Endodermal cell (in vitro differentiated cells): ENCODE measurements around the gene SUGP2. TPM values are rescaled to one million over a fixed set of nuclear protein-coding genes. Genes with fewer than 3 reads are reported as not detected.
A peak's percentile ranks its signal among the peaks of the same experiment; 100 is the strongest.

Experiments used
- DNase-seq: peaks from one replicate; pipeline ENCODE4 v3.0.0-alpha.2; 2017
- H3K27ac ChIP-seq: 2 replicates; pipeline ENCODE4 v1.5.1; 2013; ENCODE audit warnings: mild to moderate bottlenecking, low read depth, low read length, moderate library complexity
- H3K27me3 ChIP-seq: 2 replicates; pipeline ENCODE4 v1.6.1; 2013; ENCODE audit warnings: mild to moderate bottlenecking, low read length, moderate library complexity; ENCODE audit not compliant: insufficient read depth, control insufficient read depth, poor library complexity, severe bottlenecking
- H3K36me3 ChIP-seq: 2 replicates; pipeline ENCODE4 v1.7.0; 2013; ENCODE audit warnings: mild to moderate bottlenecking, low read length, moderate library complexity; ENCODE audit not compliant: control insufficient read depth, insufficient read depth
- H3K4me1 ChIP-seq: one replicate; pipeline ENCODE4 v1.7.0; 2013; ENCODE audit warnings: low read length; ENCODE audit not compliant: control insufficient read depth, insufficient read depth
- H3K4me3 ChIP-seq: 2 replicates; pipeline ENCODE4 v1.5.1; 2013; ENCODE audit warnings: mild to moderate bottlenecking, low read length, moderate library complexity
- H3K9ac ChIP-seq: 2 replicates; pipeline ENCODE4 v1.6.1; 2013; ENCODE audit warnings: mild to moderate bottlenecking, low read length, moderate library complexity; ENCODE audit not compliant: poor library complexity, severe bottlenecking; ENCODE audit errors: extremely low read depth
- H3K9me3 ChIP-seq: 2 replicates; pipeline ENCODE4 v1.6.1; 2013; ENCODE audit warnings: mild to moderate bottlenecking, low read length, moderate library complexity; ENCODE audit not compliant: control insufficient read depth
- H3K27ac Mint-ChIP-seq: 2 replicates; pipeline ENCODE4 v1.8.0; 2020; ENCODE audit warnings: mixed read lengths
- H3K27me3 Mint-ChIP-seq: 2 replicates; pipeline ENCODE4 v1.8.0; 2021; ENCODE audit warnings: mild to moderate bottlenecking, mixed read lengths; ENCODE audit not compliant: insufficient read depth
- H3K36me3 Mint-ChIP-seq: 2 replicates; pipeline ENCODE4 v1.8.0; 2020; ENCODE audit warnings: low read depth, mixed read lengths
- H3K4me1 Mint-ChIP-seq: 2 replicates; pipeline ENCODE4 v1.8.0; 2020; ENCODE audit warnings: mixed read lengths
- H3K4me3 Mint-ChIP-seq: 2 replicates; pipeline ENCODE4 v1.8.0; 2020; ENCODE audit warnings: mild to moderate bottlenecking, moderate library complexity, mixed read lengths
- H3K9me3 Mint-ChIP-seq: 2 replicates; pipeline ENCODE4 v1.8.0; 2020; ENCODE audit warnings: mild to moderate bottlenecking, mixed read lengths
- CTCF ChIP-seq: fragments of 200-600 bp; sonication (generic); conservative IDR thresholded peaks from 2 replicates; pipeline ENCODE4 v1.5.0; 2021; ENCODE audit warnings: antibody characterized with exemption, mild to moderate bottlenecking
- WGBS, 2 experiments: methylation state at CpG; one replicate each; pipeline versions ENCODE4 v1.1.5 to v1.1.7; 2013; ENCODE audit warnings: missing lambda C conversion rate in 2 of 2, mixed read lengths in 1 of 2; ENCODE audit not compliant: insufficient coverage in 1 of 2, insufficient read length in 1 of 2; 5-methylcytosine and 5-hydroxymethylcytosine counted together
- total RNA-seq, 2 donors: library from RNA; stranded (reverse); fragmentation: NEBNext Ultra II Directional in 1 of 2; extraction: Animal tissue kit (Norgen Biotek cat#: 25700) in 1 of 2; gene quantifications; 2 replicates in 1 of 2; 3 replicates in 1 of 2; pipeline ENCODE4 v1.2.1, GENCODE V29; 2021

Gene SUGP2
- total RNA-seq, 2 donors from 2014 or later: 121 to 157 TPM

- no peak for TF ChIP-seq CTCF
- Mint-ChIP-seq H3K27me3 (no peaks in the 10 kb centered on the region), H3K36me3 (peaks cover 57% of the 10 kb centered on the region), H3K27ac (peak overlapping the region; percentile 64), H3K9me3 (no peaks in the 10 kb centered on the region), H3K4me1 (peaks cover 2% of the 10 kb centered on the region), H3K4me3 (no peak overlapping the region)
- no peaks in the 10 kb centered on the region for H3K27me3 ChIP-seq
- 88 to 89% methylated on average over 3 to 6 of the region's 6 CpGs for WGBS, 2 experiments
- H3K27ac ChIP-seq: no peak overlapping the region
- H3K4me3 ChIP-seq: no peak overlapping the region
- H3K9me3 ChIP-seq: no peaks in the 10 kb centered on the region
- no peak for DNase-seq
- H3K36me3 ChIP-seq: peaks cover 66% of the 10 kb centered on the region
- no peaks in the 10 kb centered on the region for H3K4me1 ChIP-seq
- no peak overlapping the region for H3K9ac ChIP-seq
Measured at GRCh38 chr19:18996796-18997394, 36.4 kb downstream of the SUGP2 start.

GRCh38 chr19:18996351-18996750 lies 37.0 kb downstream of the SUGP2 start:
- no peaks in the 10 kb centered on the region for H3K9me3 Mint-ChIP-seq
- peaks cover 63% of the 10 kb centered on the region for H3K36me3 ChIP-seq
- H3K27ac Mint-ChIP-seq: peak overlapping the region; percentile 64
- no peak overlapping the region for H3K9ac ChIP-seq
- no peak overlapping the region for H3K27ac ChIP-seq
- no peaks in the 10 kb centered on the region for H3K27me3 Mint-ChIP-seq
- H3K4me1 ChIP-seq: no peaks in the 10 kb centered on the region
- no peak for TF ChIP-seq CTCF
- no peaks in the 10 kb centered on the region for H3K27me3 ChIP-seq
- H3K4me3 ChIP-seq: no peak overlapping the region
- DNase-seq: no peak
- H3K9me3 ChIP-seq: no peaks in the 10 kb centered on the region
- WGBS, 2 experiments: 92 to 97% methylated on average over 10 of the region's 10 CpGs
- H3K4me1 Mint-ChIP-seq: peaks cover 2% of the 10 kb centered on the region
- H3K4me3 Mint-ChIP-seq: no peak overlapping the region
- H3K36me3 Mint-ChIP-seq: peaks cover 55% of the 10 kb centered on the region

GRCh38 chr19:18995804-18996241 lies 37.5 kb downstream of the SUGP2 start:
- H3K4me3 Mint-ChIP-seq: no peak overlapping the region
- H3K9ac ChIP-seq: no peak overlapping the region
- WGBS, 2 experiments: 55 to 74% methylated on average over 3 to 5 of the region's 5 CpGs

More at GRCh38 chr19:18995804-18996241, 37.5 kb downstream of the SUGP2 start:
- Histone ChIP-seq H3K36me3 (peaks cover 64% of the 10 kb centered on the region), H3K27ac (no peak overlapping the region), H3K4me1 (no peaks in the 10 kb centered on the region), H3K9me3 (no peaks in the 10 kb centered on the region), H3K4me3 (no peak overlapping the region), H3K27me3 (no peaks in the 10 kb centered on the region)
- Mint-ChIP-seq H3K36me3 (peaks cover 57% of the 10 kb centered on the region), H3K27me3 (no peaks in the 10 kb centered on the region), H3K27ac (peak overlapping the region; percentile 75), H3K4me1 (peaks cover 2% of the 10 kb centered on the region), H3K9me3 (no peaks in the 10 kb centered on the region)
- TF ChIP-seq CTCF: peak; percentile 80
- peak; percentile 90 for DNase-seq
